ENCODE results near the gene RAC2. TPM values are rescaled to one million over a fixed set of nuclear protein-coding genes. Genes with fewer than 3 reads are reported as not detected.
A peak's percentile ranks its signal among the peaks of the same experiment; 100 is the strongest.

RAC2 gene
- total and polyA plus RNA-seq, 9 of the 15 experiments (the other 6 are each of a cell fraction or from before 2014, with no cell fraction given) = 22.7 to 103 (median 43.3) TPM

DNA sequence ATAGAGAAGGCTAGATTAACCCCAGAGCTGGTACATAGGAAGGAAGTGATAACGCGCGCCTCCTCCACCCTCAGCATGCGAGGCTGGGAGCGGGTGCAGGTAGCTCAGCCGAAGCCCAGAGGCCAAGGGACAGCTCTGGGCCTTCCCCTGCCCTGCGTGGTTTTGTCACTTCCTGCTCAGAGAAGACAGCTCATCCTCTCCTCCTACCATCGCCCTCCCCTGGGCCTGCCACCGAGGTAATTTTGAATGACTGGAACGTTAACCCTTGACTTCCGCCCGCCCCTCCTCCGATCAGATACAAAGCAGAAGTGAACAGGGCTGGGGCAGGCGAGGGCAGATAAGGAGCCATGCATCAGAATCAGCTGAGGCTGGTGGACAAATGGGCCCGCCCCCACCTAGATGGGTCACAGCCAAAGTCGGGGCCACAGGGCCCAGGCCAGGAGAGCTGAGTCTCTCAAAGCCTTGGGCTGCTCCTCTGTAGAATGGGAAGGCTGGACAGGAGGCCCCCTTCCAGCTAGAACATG is 1.6 kb downstream of the RAC2 start (continued):
- no peak for TF ChIP-seq SIN3B (IDR thresholded peaks at IDR 0.05; ENCODE audit: low read depth)
- TF ChIP-seq, protein P1, sequence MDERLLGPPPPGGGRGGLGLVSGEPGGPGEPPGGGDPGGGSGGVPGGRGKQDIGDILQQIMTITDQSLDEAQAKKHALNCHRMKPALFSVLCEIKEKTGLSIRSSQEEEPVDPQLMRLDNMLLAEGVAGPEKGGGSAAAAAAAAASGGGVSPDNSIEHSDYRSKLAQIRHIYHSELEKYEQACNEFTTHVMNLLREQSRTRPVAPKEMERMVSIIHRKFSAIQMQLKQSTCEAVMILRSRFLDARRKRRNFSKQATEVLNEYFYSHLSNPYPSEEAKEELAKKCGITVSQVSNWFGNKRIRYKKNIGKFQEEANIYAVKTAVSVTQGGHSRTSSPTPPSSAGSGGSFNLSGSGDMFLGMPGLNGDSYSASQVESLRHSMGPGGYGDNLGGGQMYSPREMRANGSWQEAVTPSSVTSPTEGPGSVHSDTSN (CRISPR knock-in tag; IDR thresholded peaks at IDR 0.05; ENCODE audit: low read depth) = 0 out of 2 replicates have a peak, but pooled peaks have one; percentile 25
- TF ChIP-seq, protein P1 (tag; conservative IDR thresholded peaks at IDR 0.05; ENCODE audit: low read depth) = peak; percentile 85
- peak; percentile 88 for TF ChIP-seq MTA3 (IDR thresholded peaks at IDR 0.05; ENCODE audit: borderline replicate concordance)
- peak; percentile 64; the same call in 1 of the 2 replicates for TF ChIP-seq NR2C1 (IDR thresholded peaks at IDR 0.05)
- peak; percentile 76 for TF ChIP-seq NR2C1 (tag; IDR thresholded peaks at IDR 0.05)
- TF ChIP-seq SMAD1 (IDR thresholded peaks at IDR 0.05; ENCODE audit: low read depth, low read length, partially characterized antibody) = no peak
- no peak for TF ChIP-seq SMARCB1 (IDR thresholded peaks at IDR 0.05; ENCODE audit: insufficient read length, low read depth)
- TF ChIP-seq KDM1A (IDR thresholded peaks at IDR 0.05) = peak; percentile 70 to 79; a peak in 2 of 4 replicates
- TF ChIP-seq SRSF1 (IDR thresholded peaks at IDR 0.05; ENCODE audit: low read depth, low read length) = no peak
- TF ChIP-seq RFX7 (CRISPR knock-in tag; IDR thresholded peaks at IDR 0.05) = no peak
- TF ChIP-seq, protein P2, sequence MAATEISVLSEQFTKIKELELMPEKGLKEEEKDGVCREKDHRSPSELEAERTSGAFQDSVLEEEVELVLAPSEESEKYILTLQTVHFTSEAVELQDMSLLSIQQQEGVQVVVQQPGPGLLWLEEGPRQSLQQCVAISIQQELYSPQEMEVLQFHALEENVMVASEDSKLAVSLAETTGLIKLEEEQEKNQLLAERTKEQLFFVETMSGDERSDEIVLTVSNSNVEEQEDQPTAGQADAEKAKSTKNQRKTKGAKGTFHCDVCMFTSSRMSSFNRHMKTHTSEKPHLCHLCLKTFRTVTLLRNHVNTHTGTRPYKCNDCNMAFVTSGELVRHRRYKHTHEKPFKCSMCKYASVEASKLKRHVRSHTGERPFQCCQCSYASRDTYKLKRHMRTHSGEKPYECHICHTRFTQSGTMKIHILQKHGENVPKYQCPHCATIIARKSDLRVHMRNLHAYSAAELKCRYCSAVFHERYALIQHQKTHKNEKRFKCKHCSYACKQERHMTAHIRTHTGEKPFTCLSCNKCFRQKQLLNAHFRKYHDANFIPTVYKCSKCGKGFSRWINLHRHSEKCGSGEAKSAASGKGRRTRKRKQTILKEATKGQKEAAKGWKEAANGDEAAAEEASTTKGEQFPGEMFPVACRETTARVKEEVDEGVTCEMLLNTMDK (IDR thresholded peaks at IDR 0.05; ENCODE audit: borderline replicate concordance, insufficient read depth, low read depth, low read length, poor library complexity, severe bottlenecking) = no peak
- TF ChIP-seq, protein P3, sequence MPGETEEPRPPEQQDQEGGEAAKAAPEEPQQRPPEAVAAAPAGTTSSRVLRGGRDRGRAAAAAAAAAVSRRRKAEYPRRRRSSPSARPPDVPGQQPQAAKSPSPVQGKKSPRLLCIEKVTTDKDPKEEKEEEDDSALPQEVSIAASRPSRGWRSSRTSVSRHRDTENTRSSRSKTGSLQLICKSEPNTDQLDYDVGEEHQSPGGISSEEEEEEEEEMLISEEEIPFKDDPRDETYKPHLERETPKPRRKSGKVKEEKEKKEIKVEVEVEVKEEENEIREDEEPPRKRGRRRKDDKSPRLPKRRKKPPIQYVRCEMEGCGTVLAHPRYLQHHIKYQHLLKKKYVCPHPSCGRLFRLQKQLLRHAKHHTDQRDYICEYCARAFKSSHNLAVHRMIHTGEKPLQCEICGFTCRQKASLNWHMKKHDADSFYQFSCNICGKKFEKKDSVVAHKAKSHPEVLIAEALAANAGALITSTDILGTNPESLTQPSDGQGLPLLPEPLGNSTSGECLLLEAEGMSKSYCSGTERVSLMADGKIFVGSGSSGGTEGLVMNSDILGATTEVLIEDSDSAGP (CRISPR knock-in tag; IDR thresholded peaks at IDR 0.05) = no peak

Measured in K562 (cell line).